ENCODE data around the gene NUDC.

NUDC gene

DNA sequence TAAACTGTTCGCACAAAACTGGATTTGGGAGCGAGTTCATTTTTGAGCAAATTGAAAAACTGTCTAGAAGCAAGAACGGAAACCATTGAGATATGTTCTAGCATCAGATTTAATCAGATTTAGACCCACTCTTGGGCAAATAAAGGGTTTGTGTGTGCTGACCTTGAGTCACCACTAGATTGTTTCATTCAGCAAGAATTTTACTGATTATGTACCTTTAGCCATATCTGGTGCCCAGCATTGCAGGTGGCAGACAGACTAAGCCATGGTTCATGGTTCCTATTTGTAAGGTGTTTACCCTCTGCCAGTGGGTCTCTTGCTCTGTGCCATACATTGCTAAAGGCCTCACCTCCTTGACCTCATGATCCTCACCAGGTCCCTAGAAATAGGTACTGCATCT, 1.4 kb downstream of the NUDC start:
- no peak for TF ChIP-seq CTCF (conservative IDR thresholded peaks at IDR 0.05; ENCODE audit: low read depth, low read length)
- Histone ChIP-seq H2AFZ (ENCODE audit: low read depth) (no peak overlapping the region), H3K36me3 (ENCODE audit: insufficient read depth) (peaks cover 7% of the 10 kb centered on the region; the same call in 1 of the 2 replicates), H3K79me2 (ENCODE audit: insufficient read depth, low read depth) (peaks cover 36% of the 10 kb centered on the region), H3K27me3 (ENCODE audit: insufficient read depth, low read depth) (no peaks in the 10 kb centered on the region), H3K4me1 (ENCODE audit: low read depth, poor library complexity, severe bottlenecking) (peaks cover 24% of the 10 kb centered on the region), H3K27ac (no peak overlapping the region), H3K4me3 (IDR thresholded peaks at IDR 0.05; ENCODE audit: insufficient read depth, low read depth, low read length) (no peak overlapping the region), H3K9ac (no peak overlapping the region), H3K4me2 (peak overlapping the region; percentile 89), H4K20me1 (ENCODE audit: insufficient read depth) (no peaks in the 10 kb centered on the region)

GRCh38 chr1:26923711-26924110, 2.2 kb downstream of the NUDC start:
- Histone ChIP-seq H3K27me3 (ENCODE audit: insufficient read depth, low read depth) (no peaks in the 10 kb centered on the region), H3K4me3 (IDR thresholded peaks at IDR 0.05; ENCODE audit: insufficient read depth, low read depth, low read length) (no peak overlapping the region)
- TF ChIP-seq CTCF (conservative IDR thresholded peaks at IDR 0.05; ENCODE audit: low read depth, low read length), result no peak

GRCh38 chr1:26932531-26932930, 11.0 kb downstream of the NUDC start:
- no peak overlapping the region for H3K27ac ChIP-seq
- no peak overlapping the region for H3K9ac ChIP-seq
- H3K27me3 ChIP-seq (ENCODE audit: insufficient read depth, low read depth), result no peaks in the 10 kb centered on the region
- no peak overlapping the region for H2AFZ ChIP-seq (ENCODE audit: low read depth)
- no peak for TF ChIP-seq CTCF (conservative IDR thresholded peaks at IDR 0.05; ENCODE audit: low read depth, low read length)
- no peaks in the 10 kb centered on the region; the same call in 1 of the 2 replicates for H3K36me3 ChIP-seq (ENCODE audit: insufficient read depth)
- no peak overlapping the region for H3K4me2 ChIP-seq
- peaks cover 19% of the 10 kb centered on the region; the same call in 1 of the 2 replicates for H3K79me2 ChIP-seq (ENCODE audit: insufficient read depth, low read depth)
- no peaks in the 10 kb centered on the region for H4K20me1 ChIP-seq (ENCODE audit: insufficient read depth)
- no peak overlapping the region for H3K4me3 ChIP-seq (IDR thresholded peaks at IDR 0.05; ENCODE audit: insufficient read depth, low read depth, low read length)
- no peaks in the 10 kb centered on the region for H3K4me1 ChIP-seq (ENCODE audit: low read depth, poor library complexity, severe bottlenecking)

More at GRCh38 chr1:26923711-26924110, 2.2 kb downstream of the NUDC start:
- Histone ChIP-seq H4K20me1 (ENCODE audit: insufficient read depth) (no peaks in the 10 kb centered on the region), H2AFZ (ENCODE audit: low read depth) (no peak overlapping the region), H3K27ac (no peak overlapping the region), H3K79me2 (ENCODE audit: insufficient read depth, low read depth) (peaks cover 43% of the 10 kb centered on the region), H3K4me1 (ENCODE audit: low read depth, poor library complexity, severe bottlenecking) (peaks cover 24% of the 10 kb centered on the region), H3K36me3 (ENCODE audit: insufficient read depth) (peaks cover 7% of the 10 kb centered on the region; the same call in 1 of the 2 replicates), H3K4me2 (no peak overlapping the region), H3K9ac (no peak overlapping the region)

GRCh38 chr1:26936823-26937222, 15.3 kb downstream of the NUDC start:
- Histone ChIP-seq H2AFZ (ENCODE audit: low read depth) (no peak overlapping the region), H3K4me2 (no peak overlapping the region), H3K27me3 (ENCODE audit: insufficient read depth, low read depth) (no peaks in the 10 kb centered on the region), H4K20me1 (ENCODE audit: insufficient read depth) (no peaks in the 10 kb centered on the region), H3K27ac (no peak overlapping the region), H3K79me2 (ENCODE audit: insufficient read depth, low read depth) (peaks cover 5% of the 10 kb centered on the region; the same call in 1 of the 2 replicates), H3K9ac (no peak overlapping the region), H3K36me3 (ENCODE audit: insufficient read depth) (no peaks in the 10 kb centered on the region; the same call in 1 of the 2 replicates), H3K4me1 (ENCODE audit: low read depth, poor library complexity, severe bottlenecking) (no peaks in the 10 kb centered on the region), H3K4me3 (IDR thresholded peaks at IDR 0.05; ENCODE audit: insufficient read depth, low read depth, low read length) (no peak overlapping the region)
- TF ChIP-seq CTCF (conservative IDR thresholded peaks at IDR 0.05; ENCODE audit: low read depth, low read length), result no peak
